ENCODE data around the gene ATG13.

The ATG13 gene

DNA sequence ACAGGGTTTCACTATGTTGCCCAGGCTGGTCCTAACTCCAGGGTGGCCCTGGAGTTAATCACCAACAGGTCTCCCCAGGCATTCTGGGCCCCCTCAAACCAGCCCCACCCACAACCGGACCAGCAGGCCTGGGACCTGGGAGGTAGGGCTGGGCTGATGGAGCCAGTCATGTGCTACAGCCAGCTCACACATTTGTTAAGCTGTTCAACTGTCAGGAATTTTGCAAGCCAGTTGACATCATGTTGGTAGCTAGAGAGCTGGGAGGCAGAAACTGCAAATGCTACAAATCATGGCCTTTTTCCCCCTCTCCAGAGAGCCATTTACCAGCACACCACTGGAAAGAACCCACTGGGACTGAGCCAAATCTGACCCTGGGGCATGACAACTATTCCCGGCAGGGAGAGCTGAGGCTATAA is 76.3 kb downstream of the ATG13 start:
- Histone ChIP-seq H3K27ac (ENCODE audit: low read depth, low read length) (no peak overlapping the region), H3K4me3 (ENCODE audit: low read depth in 1 of 2, low read length in 2 of 2) (no peak overlapping the region), H3K9ac (ENCODE audit: low read depth in 1 of 2, low read length in 2 of 2) (no peak overlapping the region), H3K4me1 (ENCODE audit: control insufficient read depth in 1 of 2, insufficient read depth in 2 of 2, low read length in 2 of 2) (peaks cover 6 to 13% of the 10 kb centered on the region in 2 donors), H3K27me3 (ENCODE audit: control insufficient read depth in 1 of 2, insufficient read depth in 2 of 2, low read length in 2 of 2) (no peaks in the 10 kb centered on the region), H3K9me3 (ENCODE audit: control insufficient read depth in 1 of 2, low read length in 2 of 2) (no peaks in the 10 kb centered on the region), H3K36me3 (ENCODE audit: control insufficient read depth in 1 of 2, insufficient read depth in 2 of 2, low read length in 2 of 2) (peaks cover 27 to 62% of the 10 kb centered on the region in 2 donors)

- Histone ChIP-seq H3K4me3 (ENCODE audit: low read depth in 1 of 2, low read length in 2 of 2) (no peak overlapping the region), H3K9ac (ENCODE audit: low read depth in 1 of 2, low read length in 2 of 2) (no peak overlapping the region), H3K4me1 (ENCODE audit: control insufficient read depth in 1 of 2, insufficient read depth in 2 of 2, low read length in 2 of 2) (peaks cover 10 to 16% of the 10 kb centered on the region in 2 donors), H3K27me3 (ENCODE audit: control insufficient read depth in 1 of 2, insufficient read depth in 2 of 2, low read length in 2 of 2) (no peaks in the 10 kb centered on the region), H3K9me3 (ENCODE audit: control insufficient read depth in 1 of 2, low read length in 2 of 2) (no peaks in the 10 kb centered on the region), H3K36me3 (ENCODE audit: control insufficient read depth in 1 of 2, insufficient read depth in 2 of 2, low read length in 2 of 2) (peaks cover 27 to 61% of the 10 kb centered on the region in 2 donors), H3K27ac (ENCODE audit: low read depth, low read length) (no peak overlapping the region)
These were observed 76.7 kb downstream of the ATG13 start for GRCh38 chr11:46694072-46694471.

- H3K4me3 ChIP-seq (ENCODE audit: low read depth in 1 of 2, low read length in 2 of 2), result no peak overlapping the region
- H3K9ac ChIP-seq (ENCODE audit: low read depth in 1 of 2, low read length in 2 of 2), result no peak overlapping the region
These were observed 77.3 kb downstream of the ATG13 start for GRCh38 chr11:46694607-46695006.

DNA sequence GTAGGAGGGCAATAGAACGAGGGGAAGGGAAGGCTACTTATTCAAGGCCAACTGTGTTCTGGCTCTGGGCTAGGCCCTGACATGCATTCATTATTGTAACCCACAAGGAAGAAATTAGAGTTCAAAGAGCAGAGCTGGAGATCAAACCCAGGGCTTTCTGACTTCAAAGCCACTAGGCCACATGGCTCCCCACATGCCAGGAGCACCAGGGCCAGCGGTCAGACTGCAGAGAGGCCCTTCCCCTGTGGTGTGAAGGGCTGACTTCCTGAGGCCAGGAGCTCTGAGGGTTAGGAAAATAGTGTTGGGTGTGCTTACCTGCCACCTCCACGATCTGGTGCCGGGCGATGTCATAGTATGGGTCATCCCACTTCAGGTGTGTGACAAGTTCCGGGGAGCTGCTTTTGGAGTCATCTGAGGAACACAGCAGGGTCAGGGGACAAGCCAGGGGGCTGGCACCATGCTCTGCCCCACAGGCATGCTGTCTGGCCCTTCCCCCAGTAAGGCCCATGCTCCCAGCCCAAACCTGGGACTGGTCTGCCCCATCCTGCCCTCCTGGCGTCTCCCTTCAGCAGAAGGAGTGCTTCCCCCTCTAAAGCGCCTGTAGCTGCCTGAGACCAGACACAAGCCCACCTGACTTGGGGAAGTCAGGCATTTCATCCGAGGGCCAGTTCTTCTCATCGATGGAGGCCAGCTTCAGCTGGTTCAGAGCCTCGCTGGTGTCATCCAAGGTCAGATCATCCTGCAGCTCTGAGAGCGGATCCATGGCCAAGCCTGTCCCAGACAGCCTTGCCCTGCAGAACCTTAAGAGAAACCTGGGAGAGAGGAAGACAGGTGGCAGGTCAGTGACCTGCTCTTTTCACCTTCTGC is 78.2 kb downstream of the ATG13 start:
- H3K27me3 ChIP-seq (ENCODE audit: control insufficient read depth in 1 of 2, insufficient read depth in 2 of 2, low read length in 2 of 2), result no peaks in the 10 kb centered on the region
- H3K4me3 ChIP-seq (ENCODE audit: low read depth in 1 of 2, low read length in 2 of 2), result no peak overlapping the region
- no peaks in the 10 kb centered on the region for H3K9me3 ChIP-seq (ENCODE audit: control insufficient read depth in 1 of 2, low read length in 2 of 2)
- H3K27ac ChIP-seq (ENCODE audit: low read depth, low read length), result no peak overlapping the region
- no peak overlapping the region for H3K9ac ChIP-seq (ENCODE audit: low read depth in 1 of 2, low read length in 2 of 2)
- H3K36me3 ChIP-seq (ENCODE audit: control insufficient read depth in 1 of 2, insufficient read depth in 2 of 2, low read length in 2 of 2), result peaks cover 27 to 51% of the 10 kb centered on the region in 2 donors
- H3K4me1 ChIP-seq (ENCODE audit: control insufficient read depth in 1 of 2, insufficient read depth in 2 of 2, low read length in 2 of 2), result peaks cover 14 to 23% of the 10 kb centered on the region in 2 donors

More at GRCh38 chr11:46694607-46695006, 77.3 kb downstream of the ATG13 start:
- Histone ChIP-seq H3K36me3 (ENCODE audit: control insufficient read depth in 1 of 2, insufficient read depth in 2 of 2, low read length in 2 of 2) (peaks cover 27 to 59% of the 10 kb centered on the region in 2 donors), H3K4me1 (ENCODE audit: control insufficient read depth in 1 of 2, insufficient read depth in 2 of 2, low read length in 2 of 2) (peaks cover 14 to 22% of the 10 kb centered on the region in 2 donors), H3K27me3 (ENCODE audit: control insufficient read depth in 1 of 2, insufficient read depth in 2 of 2, low read length in 2 of 2) (no peaks in the 10 kb centered on the region), H3K9me3 (ENCODE audit: control insufficient read depth in 1 of 2, low read length in 2 of 2) (no peaks in the 10 kb centered on the region), H3K27ac (ENCODE audit: low read depth, low read length) (no peak overlapping the region)

DNA sequence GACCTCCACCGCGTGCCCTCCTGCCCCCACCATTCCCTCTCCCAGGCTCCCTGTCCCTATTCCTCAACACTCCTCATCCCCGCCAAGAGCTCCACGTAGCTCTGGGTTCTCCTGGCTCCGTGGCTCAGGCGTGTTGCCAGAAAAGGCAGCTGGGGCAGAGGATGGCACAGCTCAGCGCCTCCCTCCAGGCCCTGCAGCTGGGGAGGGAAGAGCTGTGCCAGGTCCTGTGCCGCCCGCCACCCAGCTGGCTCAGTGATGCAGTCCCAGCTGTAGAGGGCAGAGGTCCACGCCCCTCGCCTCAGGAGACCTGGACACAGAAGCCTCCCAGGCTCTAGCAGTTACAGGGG is 78.8 kb downstream of the ATG13 start:
- no peaks in the 10 kb centered on the region for H3K9me3 ChIP-seq (ENCODE audit: control insufficient read depth in 1 of 2, low read length in 2 of 2)
- no peaks in the 10 kb centered on the region for H3K27me3 ChIP-seq (ENCODE audit: control insufficient read depth in 1 of 2, insufficient read depth in 2 of 2, low read length in 2 of 2)
- no peak overlapping the region for H3K9ac ChIP-seq (ENCODE audit: low read depth in 1 of 2, low read length in 2 of 2)
- H3K27ac ChIP-seq (ENCODE audit: low read depth, low read length), result no peak overlapping the region
- no peak overlapping the region for H3K4me3 ChIP-seq (ENCODE audit: low read depth in 1 of 2, low read length in 2 of 2)
- peaks cover 14 to 24% of the 10 kb centered on the region in 2 donors for H3K4me1 ChIP-seq (ENCODE audit: control insufficient read depth in 1 of 2, insufficient read depth in 2 of 2, low read length in 2 of 2)
- peaks cover 27 to 45% of the 10 kb centered on the region in 2 donors for H3K36me3 ChIP-seq (ENCODE audit: control insufficient read depth in 1 of 2, insufficient read depth in 2 of 2, low read length in 2 of 2)

DNA sequence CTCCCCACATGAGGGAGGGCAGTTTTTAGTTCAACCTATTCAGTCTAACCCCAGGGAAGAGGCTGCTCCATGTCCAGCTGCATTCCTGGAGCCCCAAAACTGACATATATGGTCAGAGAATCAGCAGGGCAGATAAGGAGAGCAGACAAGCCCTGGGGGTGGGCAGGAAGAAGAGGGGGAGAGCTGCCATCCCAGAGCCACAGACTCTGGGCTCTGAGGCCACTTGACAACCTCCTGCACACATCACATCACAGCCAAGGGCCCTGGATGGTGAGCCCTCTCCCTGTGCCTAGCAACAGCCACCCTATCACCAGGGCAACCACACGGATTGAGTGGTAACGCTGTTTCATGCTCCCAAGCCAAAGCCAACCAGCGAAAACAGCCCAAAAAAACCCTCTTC is 80.0 kb downstream of the ATG13 start:
- Histone ChIP-seq H3K36me3 (ENCODE audit: control insufficient read depth in 1 of 2, insufficient read depth in 2 of 2, low read length in 2 of 2) (peaks cover 27 to 40% of the 10 kb centered on the region in 2 donors), H3K9ac (ENCODE audit: low read depth in 1 of 2, low read length in 2 of 2) (no peak overlapping the region), H3K4me3 (ENCODE audit: low read depth in 1 of 2, low read length in 2 of 2) (no peak overlapping the region), H3K27me3 (ENCODE audit: control insufficient read depth in 1 of 2, insufficient read depth in 2 of 2, low read length in 2 of 2) (no peaks in the 10 kb centered on the region), H3K27ac (ENCODE audit: low read depth, low read length) (no peak overlapping the region), H3K9me3 (ENCODE audit: control insufficient read depth in 1 of 2, low read length in 2 of 2) (no peaks in the 10 kb centered on the region), H3K4me1 (ENCODE audit: control insufficient read depth in 1 of 2, insufficient read depth in 2 of 2, low read length in 2 of 2) (peaks cover 19 to 33% of the 10 kb centered on the region in 2 donors)

- Histone ChIP-seq H3K4me1 (ENCODE audit: control insufficient read depth in 1 of 2, insufficient read depth in 2 of 2, low read length in 2 of 2) (peaks cover 23 to 33% of the 10 kb centered on the region in 2 donors), H3K27me3 (ENCODE audit: control insufficient read depth in 1 of 2, insufficient read depth in 2 of 2, low read length in 2 of 2) (no peaks in the 10 kb centered on the region), H3K9ac (ENCODE audit: low read depth in 1 of 2, low read length in 2 of 2) (no peak overlapping the region), H3K27ac (ENCODE audit: low read depth, low read length) (no peak overlapping the region), H3K9me3 (ENCODE audit: control insufficient read depth in 1 of 2, low read length in 2 of 2) (no peaks in the 10 kb centered on the region), H3K4me3 (ENCODE audit: low read depth in 1 of 2, low read length in 2 of 2) (no peak overlapping the region), H3K36me3 (ENCODE audit: control insufficient read depth in 1 of 2, insufficient read depth in 2 of 2, low read length in 2 of 2) (peaks cover 29 to 41% of the 10 kb centered on the region in 2 donors)
These were observed 80.4 kb downstream of the ATG13 start for GRCh38 chr11:46697723-46698122.

GRCh38 chr11:46698597-46698996 is 81.2 kb downstream of the ATG13 start:
- no peak overlapping the region for H3K27ac ChIP-seq (ENCODE audit: low read depth, low read length)
- no peaks in the 10 kb centered on the region for H3K9me3 ChIP-seq (ENCODE audit: control insufficient read depth in 1 of 2, low read length in 2 of 2)
- H3K4me3 ChIP-seq (ENCODE audit: low read depth in 1 of 2, low read length in 2 of 2), result peak overlapping the region in 1 of 2 donors; percentile 99
- peaks cover 25 to 37% of the 10 kb centered on the region in 2 donors for H3K4me1 ChIP-seq (ENCODE audit: control insufficient read depth in 1 of 2, insufficient read depth in 2 of 2, low read length in 2 of 2)
- no peak overlapping the region for H3K9ac ChIP-seq (ENCODE audit: low read depth in 1 of 2, low read length in 2 of 2)
- peaks cover 31 to 43% of the 10 kb centered on the region in 2 donors for H3K36me3 ChIP-seq (ENCODE audit: control insufficient read depth in 1 of 2, insufficient read depth in 2 of 2, low read length in 2 of 2)
- no peaks in the 10 kb centered on the region for H3K27me3 ChIP-seq (ENCODE audit: control insufficient read depth in 1 of 2, insufficient read depth in 2 of 2, low read length in 2 of 2)

DNA sequence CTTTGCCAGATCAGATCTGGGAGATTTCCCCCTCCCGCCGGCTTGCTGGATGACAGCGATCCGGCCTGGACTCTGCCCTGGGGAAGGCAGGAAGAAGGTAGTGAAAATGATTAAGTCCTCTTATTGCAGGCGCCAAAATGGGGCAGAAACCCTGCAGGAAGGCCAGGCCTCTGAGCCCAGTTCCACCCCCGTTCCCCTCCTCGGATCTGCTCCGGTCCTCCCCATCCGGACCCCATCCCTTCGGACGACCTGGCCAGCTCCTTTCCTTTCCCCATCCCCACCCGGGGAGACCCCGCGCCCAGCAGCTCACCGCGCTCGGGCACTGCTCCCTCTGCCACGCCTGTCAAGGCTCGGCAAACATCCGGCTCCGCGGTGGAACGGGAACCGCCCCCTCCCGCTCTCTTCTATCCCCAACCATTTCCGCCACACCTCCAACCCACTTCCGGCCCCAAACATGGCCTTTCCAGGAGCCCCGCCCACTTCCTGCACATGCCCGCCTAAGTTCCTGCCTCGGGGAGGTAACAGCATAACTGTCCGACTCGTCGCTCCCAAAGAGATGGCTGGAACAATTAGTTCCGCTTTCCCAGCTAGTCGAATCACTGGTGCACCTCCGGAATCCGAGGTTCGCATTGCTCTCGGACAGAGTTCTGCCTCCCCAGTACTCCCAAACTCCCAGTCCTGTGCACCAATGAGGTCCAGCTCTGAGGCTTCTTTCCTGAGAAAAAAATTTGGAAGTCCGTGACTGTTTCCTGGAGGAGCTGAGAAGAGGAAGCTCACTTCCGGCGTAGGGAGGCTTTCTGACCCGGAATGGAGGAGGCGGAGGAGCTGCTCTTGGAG is 83.1 kb downstream of the ATG13 start, which contains the start of the genes ARHGAP1 and ZNF408:
ARHGAP1 (minus strand) TSS at position 379 of the 837 bp plus-strand sequence. CDS start 4,512 bp downstream, outside the sequence.
ZNF408 (plus strand) TSS at position 791 of the 837 bp plus-strand sequence; CDS start at position 808, 17 bp downstream.
- H3K9ac ChIP-seq (ENCODE audit: low read depth in 1 of 2, low read length in 2 of 2), result peak within 1 kb of the TSS; percentile 90 to 93
- peak within 1 kb of the TSS; percentile 66 for H3K27ac ChIP-seq (ENCODE audit: low read depth, low read length)
- H3K27me3 ChIP-seq (ENCODE audit: control insufficient read depth in 1 of 2, insufficient read depth in 2 of 2, low read length in 2 of 2), result no peaks in the 10 kb centered on the region
- H3K4me3 ChIP-seq (ENCODE audit: low read depth in 1 of 2, low read length in 2 of 2), result peak within 1 kb of the TSS; percentile 92 to 99
- H3K9me3 ChIP-seq (ENCODE audit: control insufficient read depth in 1 of 2, low read length in 2 of 2), result no peaks in the 10 kb centered on the region
- peaks cover 27 to 44% of the 10 kb centered on the region in 2 donors for H3K36me3 ChIP-seq (ENCODE audit: control insufficient read depth in 1 of 2, insufficient read depth in 2 of 2, low read length in 2 of 2)
- peaks cover 25 to 37% of the 10 kb centered on the region in 2 donors for H3K4me1 ChIP-seq (ENCODE audit: control insufficient read depth in 1 of 2, insufficient read depth in 2 of 2, low read length in 2 of 2)

All from duodenal mucosa (tissue), 2 donors.